ENCODE measurements around the gene SIGLEC9.

- TF ChIP-seq CTCF (IDR thresholded peaks at IDR 0.05) = no peak
- no peak for TF ChIP-seq POLR2A (IDR thresholded peaks at IDR 0.05)
Observed at GRCh38 chr19:51082611-51083010, 42.1 kb upstream of the SIGLEC9 start, which contains the start of gene KLK14.

All from transverse colon (tissue), 3 donors.